Measurements from ENCODE around the gene NWD2. TPM values are rescaled to one million over a fixed set of nuclear protein-coding genes. Genes with fewer than 3 reads are reported as not detected.

Gene NWD2
- total RNA-seq, 2 experiments from 2014 or later, result not detected

DNA sequence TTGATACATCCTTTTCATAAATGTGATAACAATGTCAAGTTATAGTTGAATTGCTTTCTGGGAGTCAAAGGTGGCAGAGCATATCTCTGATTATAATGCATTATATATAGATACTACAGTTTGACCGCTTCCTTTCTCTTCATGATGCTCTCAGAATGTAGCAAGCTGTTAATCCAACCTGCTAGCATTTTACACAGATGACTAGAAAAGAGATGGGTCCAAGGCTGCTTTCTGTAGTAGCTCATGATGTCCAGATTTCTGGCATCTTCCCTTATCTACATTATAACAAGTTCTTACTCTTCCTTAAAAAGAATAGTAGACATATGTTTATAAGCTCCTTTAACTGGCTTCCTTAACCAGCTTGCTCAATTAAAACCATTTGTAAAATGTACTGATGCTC, 192.0 kb downstream of the NWD2 start:
- CTCF ChIA-PET, result no interaction called here
- H3K27me3 Mint-ChIP-seq, result peaks cover 47% of the 10 kb centered on the region
- ATAC-seq (ENCODE audit: poor library complexity) (no peak), DNase-seq (no peak)
- Histone ChIP-seq H3K36me3 (ENCODE audit: insufficient read depth, low read length) (no peaks in the 10 kb centered on the region), H3K4me3 (ENCODE audit: low read length) (no peak overlapping the region), H3K27ac (ENCODE audit: low read depth in 1 of 2, low read length in 2 of 2) (no peak overlapping the region), H3K4me1 (ENCODE audit: insufficient read depth, low read length) (no peaks in the 10 kb centered on the region), H3K9me3 (ENCODE audit: control insufficient read depth in 1 of 2, insufficient read depth in 1 of 2, low read length in 2 of 2) (no peaks in the 10 kb centered on the region), H3K27me3 (ENCODE audit: control insufficient read depth in 1 of 2, insufficient read depth in 2 of 2, low read length in 2 of 2) (peaks cover 4 to 6% of the 10 kb centered on the region in 2 experiments)
- TF ChIP-seq, protein P1, sequence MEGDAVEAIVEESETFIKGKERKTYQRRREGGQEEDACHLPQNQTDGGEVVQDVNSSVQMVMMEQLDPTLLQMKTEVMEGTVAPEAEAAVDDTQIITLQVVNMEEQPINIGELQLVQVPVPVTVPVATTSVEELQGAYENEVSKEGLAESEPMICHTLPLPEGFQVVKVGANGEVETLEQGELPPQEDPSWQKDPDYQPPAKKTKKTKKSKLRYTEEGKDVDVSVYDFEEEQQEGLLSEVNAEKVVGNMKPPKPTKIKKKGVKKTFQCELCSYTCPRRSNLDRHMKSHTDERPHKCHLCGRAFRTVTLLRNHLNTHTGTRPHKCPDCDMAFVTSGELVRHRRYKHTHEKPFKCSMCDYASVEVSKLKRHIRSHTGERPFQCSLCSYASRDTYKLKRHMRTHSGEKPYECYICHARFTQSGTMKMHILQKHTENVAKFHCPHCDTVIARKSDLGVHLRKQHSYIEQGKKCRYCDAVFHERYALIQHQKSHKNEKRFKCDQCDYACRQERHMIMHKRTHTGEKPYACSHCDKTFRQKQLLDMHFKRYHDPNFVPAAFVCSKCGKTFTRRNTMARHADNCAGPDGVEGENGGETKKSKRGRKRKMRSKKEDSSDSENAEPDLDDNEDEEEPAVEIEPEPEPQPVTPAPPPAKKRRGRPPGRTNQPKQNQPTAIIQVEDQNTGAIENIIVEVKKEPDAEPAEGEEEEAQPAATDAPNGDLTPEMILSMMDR (IDR thresholded peaks at IDR 0.05), result no peak
- H3K4me1 Mint-ChIP-seq (ENCODE audit: low read depth), result no peaks in the 10 kb centered on the region
- no peaks in the 10 kb centered on the region for H3K36me3 Mint-ChIP-seq (ENCODE audit: low read depth)
- H3K4me3 Mint-ChIP-seq, result no peak overlapping the region
- POLR2A ChIA-PET, result no interaction called here
- H3K27ac Mint-ChIP-seq, result no peak overlapping the region
- H3K9me3 Mint-ChIP-seq, result no peaks in the 10 kb centered on the region
- intact Hi-C loops (cut with DNase I, micrococcal nuclease), result no loop called here

DNA sequence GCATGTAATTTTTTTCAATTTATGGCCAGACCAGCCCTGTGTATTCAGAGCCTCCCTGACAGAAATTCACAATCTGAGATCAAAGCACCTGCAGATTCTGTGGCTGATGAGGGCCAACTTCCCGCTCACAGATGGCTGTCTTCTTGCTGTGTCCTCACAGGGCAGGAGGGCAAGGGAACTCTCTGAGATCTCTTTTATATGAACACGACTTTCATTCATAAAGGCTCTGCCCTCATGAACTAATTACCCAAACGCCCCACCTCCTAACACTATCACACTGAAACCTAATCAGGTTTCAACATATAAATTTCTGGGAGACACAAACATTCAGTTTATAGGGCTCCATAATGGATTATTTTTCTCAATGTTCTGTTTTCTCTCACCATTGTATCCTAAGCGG, 192.6 kb downstream of the NWD2 start:
- peaks cover 50% of the 10 kb centered on the region for H3K27me3 Mint-ChIP-seq
- no peaks in the 10 kb centered on the region for H3K4me1 Mint-ChIP-seq (ENCODE audit: low read depth)
- no peak overlapping the region for H3K27ac Mint-ChIP-seq
- Histone ChIP-seq H3K27ac (ENCODE audit: low read depth in 1 of 2, low read length in 2 of 2) (no peak overlapping the region), H3K4me3 (ENCODE audit: low read length) (no peak overlapping the region), H3K9me3 (ENCODE audit: control insufficient read depth in 1 of 2, insufficient read depth in 1 of 2, low read length in 2 of 2) (no peaks in the 10 kb centered on the region), H3K36me3 (ENCODE audit: insufficient read depth, low read length) (no peaks in the 10 kb centered on the region), H3K27me3 (ENCODE audit: control insufficient read depth in 1 of 2, insufficient read depth in 2 of 2, low read length in 2 of 2) (peaks cover 4 to 6% of the 10 kb centered on the region in 2 experiments), H3K4me1 (ENCODE audit: insufficient read depth, low read length) (no peaks in the 10 kb centered on the region)
- intact Hi-C loops (cut with DNase I, micrococcal nuclease), result no loop called here
- ATAC-seq (ENCODE audit: poor library complexity) (no peak), DNase-seq (no peak)
- CTCF ChIA-PET, result no interaction called here
- no peaks in the 10 kb centered on the region for H3K36me3 Mint-ChIP-seq (ENCODE audit: low read depth)
- no peak overlapping the region for H3K4me3 Mint-ChIP-seq
- POLR2A ChIA-PET, result no interaction called here
- H3K9me3 Mint-ChIP-seq, result no peaks in the 10 kb centered on the region
- TF ChIP-seq, protein P1 (IDR thresholded peaks at IDR 0.05), result no peak

GRCh38 chr4:37438564-37439279, 194.2 kb downstream of the NWD2 start:
- TF ChIP-seq, protein P1 (IDR thresholded peaks at IDR 0.05), result no peak
- Mint-ChIP-seq H3K9me3 (no peaks in the 10 kb centered on the region), H3K27ac (no peak overlapping the region), H3K27me3 (peaks cover 51% of the 10 kb centered on the region), H3K36me3 (ENCODE audit: low read depth) (no peaks in the 10 kb centered on the region), H3K4me3 (no peak overlapping the region), H3K4me1 (ENCODE audit: low read depth) (no peaks in the 10 kb centered on the region)
- no peak for DNase-seq
- intact Hi-C loops (cut with DNase I, micrococcal nuclease), result no loop called here
- ATAC-seq (ENCODE audit: poor library complexity), result no peak
- Histone ChIP-seq H3K4me1 (ENCODE audit: insufficient read depth, low read length) (no peaks in the 10 kb centered on the region), H3K27ac (ENCODE audit: low read depth in 1 of 2, low read length in 2 of 2) (no peak overlapping the region), H3K4me3 (ENCODE audit: low read length) (no peak overlapping the region), H3K9me3 (ENCODE audit: control insufficient read depth in 1 of 2, insufficient read depth in 1 of 2, low read length in 2 of 2) (no peaks in the 10 kb centered on the region), H3K36me3 (ENCODE audit: insufficient read depth, low read length) (no peaks in the 10 kb centered on the region), H3K27me3 (ENCODE audit: control insufficient read depth in 1 of 2, insufficient read depth in 2 of 2, low read length in 2 of 2) (peaks cover 4 to 6% of the 10 kb centered on the region in 2 experiments)
- ChIA-PET CTCF (no interaction called here), POLR2A (no interaction called here)

Measured in CD4-positive, alpha-beta T cell (primary cell).